Kidney (tissue), 14 donors: ENCODE results near the gene NANS. TPM values are rescaled to one million over a fixed set of nuclear protein-coding genes. Genes with fewer than 3 reads are reported as not detected.
"Not testable (repeated sequence)": the region's sequence is repeated elsewhere in the genome, so short reads cannot be mapped to it uniquely, and the experiment has no call there.

Source experiments
- DNase-seq, 5 donors: peaks; one replicate each; pipeline ENCODE4 v3.0.0-alpha.2; 2013 to 2020
- FAIRE-seq: peaks from 2 replicates; lab custom pipeline; 2012; peaks lifted over from hg19 to GRCh38; lab: Jason Lieb, UNC
- H3K27ac ChIP-seq, 2 donors: one replicate each; pipeline ENCODE4 v1.7.0; 2013; ENCODE audit warnings: low read depth in 2 of 2, low read length in 2 of 2, inconsistent platforms in 1 of 2
- H3K27me3 ChIP-seq: one replicate; pipeline ENCODE4 v1.7.1; 2013; ENCODE audit warnings: low read length, inconsistent platforms; ENCODE audit not compliant: control insufficient read depth, insufficient read depth
- H3K36me3 ChIP-seq, 3 donors: one replicate each; pipeline versions ENCODE4 v1.7.0 to v1.7.1; 2013; ENCODE audit warnings: low read length in 3 of 3, control low read depth in 1 of 3, inconsistent platforms in 1 of 3; ENCODE audit not compliant: insufficient read depth in 3 of 3, control insufficient read depth in 2 of 3
- H3K4me1 ChIP-seq, 3 donors: one replicate each; pipeline versions ENCODE4 v1.7.0 to v1.7.1; 2013; ENCODE audit warnings: low read length in 3 of 3, inconsistent platforms in 1 of 3, low read depth in 1 of 3; ENCODE audit not compliant: control insufficient read depth in 2 of 3, insufficient read depth in 2 of 3
- H3K4me3 ChIP-seq, 3 donors: one replicate each; pipeline versions ENCODE4 v1.7.0 to v1.8.1; 2013; ENCODE audit warnings: low read length in 3 of 3, control low read depth in 1 of 3, inconsistent platforms in 1 of 3
- H3K9ac ChIP-seq, 3 donors: one replicate each; pipeline versions ENCODE4 v1.7.0 to v1.7.1; 2013; ENCODE audit warnings: low read length in 3 of 3, control low read depth in 1 of 3, inconsistent platforms in 1 of 3
- H3K9me3 ChIP-seq, 3 donors: one replicate each; pipeline versions ENCODE4 v1.7.0 to v1.7.1; 2013; ENCODE audit warnings: low read length in 3 of 3, control low read depth in 1 of 3, inconsistent platforms in 1 of 3; ENCODE audit not compliant: control insufficient read depth in 2 of 3, insufficient read depth in 1 of 3
- CTCF ChIP-seq: IDR thresholded peaks from 3 replicates; pipeline ENCODE4 v1.5.1; 2012; ENCODE audit warnings: mild to moderate bottlenecking, moderate library complexity, borderline replicate concordance; ENCODE audit not compliant: insufficient read depth; ENCODE audit errors: extremely low read depth
- intact Hi-C: fragments of 100-400 bp; cut with DNase I; formaldehyde crosslinking; loops from one replicate; pipeline ENCODE4 v1.11.1; 2022
- polyA plus RNA-seq: library from polyadenylated mRNA; stranded (reverse); fragments of 350-450 nt; fragmentation: Illumina TruSeq; extraction: RNeasy Lipid Tissue Mini Kit (QIAGEN cat#74804); gene quantifications from one replicate; pipeline ENCODE4 v1.2.3, GENCODE V29; 2014; ENCODE audit warnings: low read depth, low replicate concordance; ENCODE audit not compliant: insufficient read depth
- total RNA-seq: library from RNA; stranded (reverse); fragmentation: NEBNext Ultra II Directional; extraction: Animal tissue kit (Norgen Biotek cat#: 25700); gene quantifications from one replicate; pipeline ENCODE4 v1.2.1, GENCODE V29; 2021
- donor health status: control.
- donor health status: control.
- donor health status: control.
- donor health status: control.
- donor health status: control.
- donor health status: DM: yes; HTN: yes; CAD: no.
- donor health status: Normal renal cell carcinoma (clear cell type).

NANS gene
- total and polyA plus RNA-seq, 2 donors from 2014 or later = 35.8 to 47.7 TPM

DNA sequence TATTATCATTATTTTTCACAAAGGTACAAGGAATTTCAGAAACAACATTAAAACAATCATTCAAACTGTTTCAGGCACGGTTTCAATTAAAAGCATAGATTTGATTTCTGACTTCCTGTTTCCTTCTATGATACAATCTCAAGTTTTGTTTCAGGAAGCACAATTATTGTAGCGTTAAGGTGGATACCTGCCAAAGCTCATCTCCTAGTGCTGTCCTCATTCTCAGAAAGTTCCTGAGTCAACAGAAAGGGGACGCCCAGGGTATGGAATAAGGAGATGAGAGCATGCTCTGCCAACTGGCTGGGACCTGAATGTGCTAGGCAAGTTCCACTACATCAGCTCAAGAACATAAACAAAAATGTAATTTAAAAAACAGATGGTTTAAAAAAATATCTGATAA lies 64.5 kb downstream of the NANS start:
- Histone ChIP-seq H3K27ac (peak overlapping the region in 1 of 2 donors; percentile 45), H3K4me1 (peaks cover 0 to 5% (median 3%) of the 10 kb centered on the region in 3 donors), H3K4me3 (no peak overlapping the region), H3K36me3 (no peaks in the 10 kb centered on the region), H3K9me3 (no peaks in the 10 kb centered on the region), H3K27me3 (no peaks in the 10 kb centered on the region), H3K9ac (no peak overlapping the region)
- no peak for TF ChIP-seq CTCF
- DNase-seq (peak in 1 of 5 donors; percentile 37), FAIRE-seq (no peak)
- intact Hi-C loops = no loop called here

DNA sequence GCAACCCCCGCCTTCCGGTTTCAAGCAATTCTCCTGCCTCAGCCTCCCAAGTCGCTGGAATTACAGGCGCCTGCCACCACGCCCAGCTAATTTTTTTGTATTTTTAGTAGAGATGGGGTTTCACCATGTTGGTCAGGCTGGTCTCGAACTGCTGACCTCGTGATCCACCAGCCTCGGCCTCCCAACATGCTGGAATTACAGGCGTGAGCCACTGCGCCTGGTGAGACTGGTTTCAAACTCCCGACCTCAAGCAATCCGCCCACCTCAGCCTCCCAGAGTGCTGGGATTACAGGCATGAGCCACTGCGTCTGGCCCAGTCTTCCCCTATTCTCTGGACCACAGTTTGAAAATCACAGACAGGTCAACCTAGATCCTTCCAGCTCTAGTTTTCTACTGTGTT lies 67.6 kb downstream of the NANS start:
- intact Hi-C loops, H3K9me3 ChIP-seq, H3K9ac ChIP-seq, H3K4me1 ChIP-seq, H3K27ac ChIP-seq, H3K4me3 ChIP-seq, FAIRE-seq, H3K27me3 ChIP-seq, H3K36me3 ChIP-seq: not testable (repeated sequence)
- DNase-seq = peak in 1 of 5 donors; percentile 28

- intact Hi-C loops = no loop called here
- Histone ChIP-seq H3K4me1 (peaks cover 0 to 3% (median 0%) of the 10 kb centered on the region in 3 donors), H3K4me3 (no peak overlapping the region), H3K27ac (no peak overlapping the region), H3K9me3 (no peaks in the 10 kb centered on the region), H3K36me3 (no peaks in the 10 kb centered on the region), H3K9ac (no peak overlapping the region), H3K27me3 (no peaks in the 10 kb centered on the region)
- no peak for TF ChIP-seq CTCF
- peak in 1 of 5 donors; percentile 34 for DNase-seq
- no peak for FAIRE-seq
Measured at GRCh38 chr9:98124637-98125426, 68.3 kb downstream of the NANS start.

DNA sequence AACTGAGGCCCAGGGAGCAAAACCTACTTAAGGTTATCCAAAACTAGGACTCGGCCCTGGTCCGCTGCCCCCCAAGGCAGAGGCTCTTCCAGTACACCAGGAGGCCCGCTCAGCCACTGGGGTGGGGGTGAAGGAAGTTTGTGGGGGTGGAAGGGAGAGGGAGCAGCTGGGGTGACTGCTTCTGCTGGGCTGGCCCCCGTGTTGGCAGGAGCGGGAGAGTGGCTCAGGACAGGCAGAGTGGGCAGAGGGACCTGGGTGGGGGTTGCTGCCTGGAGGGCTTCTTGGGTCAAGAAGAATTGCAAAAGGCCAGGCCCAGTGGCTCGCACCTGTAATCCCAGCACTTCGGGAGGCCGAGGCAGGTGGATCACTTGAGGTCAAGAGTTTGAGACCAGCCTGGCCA lies 70.7 kb downstream of the NANS start:
- Histone ChIP-seq H3K27me3 (no peaks in the 10 kb centered on the region), H3K27ac (no peak overlapping the region), H3K4me3 (no peak overlapping the region), H3K4me1 (no peaks in the 10 kb centered on the region), H3K9ac (no peak overlapping the region), H3K36me3 (no peaks in the 10 kb centered on the region), H3K9me3 (no peaks in the 10 kb centered on the region)
- no peak for TF ChIP-seq CTCF
- peak in 1 of 5 donors; percentile 68 for DNase-seq
- intact Hi-C loops = no loop called here
- FAIRE-seq = no peak
